HG03039 (cell line): ENCODE results near the gene PCBP3.

Experiments used
- ATAC-seq: cut with Tn5 transposase; IDR thresholded peaks from one replicate; pipeline ENCODE4 v1.9.1; 2021; ENCODE audit warnings: mild to moderate bottlenecking, moderate library complexity; ENCODE audit not compliant: unreplicated experiment

Gene PCBP3

GRCh38 chr21:45747802-45748445 lies 104.4 kb downstream of the PCBP3 start:
- no peak for ATAC-seq

DNA sequence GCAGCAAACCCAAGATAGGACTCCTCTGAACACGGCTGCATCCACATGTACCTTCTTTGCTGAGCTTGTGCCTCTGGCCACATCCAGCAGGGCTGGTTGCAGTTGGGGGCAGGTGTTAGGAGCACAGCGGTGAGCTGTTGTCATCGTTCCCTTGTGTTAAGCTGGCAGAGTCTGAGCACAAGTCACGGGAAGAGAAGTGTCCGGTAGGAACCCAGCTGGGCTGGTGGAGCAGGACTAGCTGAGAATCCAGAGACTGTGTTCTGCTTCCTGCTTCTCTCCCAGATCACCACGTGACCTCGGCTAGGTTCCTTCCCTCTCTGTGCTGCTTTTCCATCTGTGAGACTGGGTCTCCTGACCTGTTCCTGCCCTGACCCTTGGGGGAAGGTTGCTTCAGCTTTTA lies 105.1 kb downstream of the PCBP3 start:
- no peak for ATAC-seq

DNA sequence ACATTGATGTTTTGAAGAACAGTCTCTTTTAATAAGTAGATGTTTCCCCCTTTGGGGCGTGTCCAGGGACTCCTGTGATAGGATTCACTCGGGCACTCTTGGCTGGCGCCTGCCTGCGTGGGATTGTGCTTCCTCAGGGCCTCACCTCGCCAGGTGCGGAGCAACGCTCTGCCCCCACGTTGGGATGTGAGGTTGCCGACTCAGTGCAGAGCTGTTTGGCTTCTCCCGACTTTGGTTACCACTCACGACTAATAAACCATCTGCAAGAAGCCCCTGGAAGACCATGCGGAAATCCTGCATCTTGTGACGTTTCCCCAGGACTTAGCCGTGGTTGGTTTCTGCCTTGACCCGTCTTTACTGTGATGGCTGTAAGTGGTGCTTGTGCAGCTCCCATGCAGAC lies 106.4 kb downstream of the PCBP3 start:
- no peak for ATAC-seq

DNA sequence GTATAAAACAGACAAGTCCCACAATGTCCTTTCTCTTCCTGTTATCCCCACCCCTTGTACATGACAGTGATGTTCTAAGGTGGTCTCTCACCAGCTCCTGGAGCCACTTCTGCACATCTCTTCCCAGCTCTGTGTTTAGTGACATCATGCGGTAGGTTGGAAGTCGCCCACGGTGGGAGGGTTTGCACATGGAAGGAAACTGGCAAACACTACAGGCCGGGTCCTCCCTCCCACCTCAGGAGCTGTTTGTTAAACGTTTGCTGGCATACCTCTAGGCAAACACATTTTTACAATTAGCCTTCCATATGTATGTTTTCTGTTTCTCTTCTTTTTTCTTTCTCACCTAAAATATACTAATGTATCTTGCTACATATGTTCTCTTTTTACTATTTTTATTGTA lies 107.4 kb downstream of the PCBP3 start:
- ATAC-seq = no peak

- ATAC-seq = no peak
Measured at GRCh38 chr21:45753445-45753844, 109.9 kb downstream of the PCBP3 start.

GRCh38 chr21:45756029-45756428 lies 112.5 kb downstream of the PCBP3 start:
- no peak for ATAC-seq

GRCh38 chr21:45756669-45757068 lies 113.1 kb downstream of the PCBP3 start:
- ATAC-seq = no peak

- no peak for ATAC-seq
Measured at GRCh38 chr21:45761704-45762103, 118.2 kb downstream of the PCBP3 start.

DNA sequence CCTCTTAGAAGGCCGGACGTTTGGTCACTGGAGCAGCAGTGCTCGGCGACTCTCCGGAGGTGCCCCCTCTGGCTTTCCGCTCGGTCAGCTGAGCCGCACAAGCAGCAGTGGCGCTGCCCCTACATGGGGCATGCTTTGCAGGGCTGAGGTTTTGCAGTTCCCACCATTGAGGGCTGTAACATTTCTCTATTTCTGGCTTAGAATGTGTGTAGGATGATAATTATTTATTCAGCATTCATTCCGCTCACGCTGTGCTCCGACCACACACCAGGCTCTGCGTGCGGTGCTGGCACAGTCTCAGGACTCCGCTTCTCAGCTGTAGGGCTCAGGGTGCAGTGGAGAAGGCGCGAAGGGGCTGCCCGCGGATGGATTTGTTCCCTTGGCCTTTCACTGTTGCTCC lies 119.5 kb downstream of the PCBP3 start:
- ATAC-seq = no peak

DNA sequence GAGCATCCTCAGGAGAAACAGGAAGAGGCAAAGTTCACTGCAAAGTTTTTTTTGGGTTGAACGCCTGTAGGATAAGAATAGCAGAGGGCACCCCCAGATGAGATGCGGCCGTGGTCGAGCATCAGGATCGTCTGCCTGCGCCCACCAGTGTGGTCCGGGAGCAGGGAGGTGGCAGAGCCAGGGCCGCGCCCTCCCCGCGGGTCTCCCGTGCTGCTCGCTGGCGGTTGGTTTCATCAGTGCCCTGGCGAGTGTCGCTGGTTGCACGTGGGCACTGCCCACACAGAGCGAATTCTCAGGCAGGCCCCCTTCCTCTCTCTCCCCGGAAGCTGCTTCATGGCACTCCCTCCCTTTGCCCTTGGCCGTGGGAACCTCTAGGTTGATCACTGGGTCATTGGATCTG lies 120.0 kb downstream of the PCBP3 start:
- ATAC-seq = no peak

DNA sequence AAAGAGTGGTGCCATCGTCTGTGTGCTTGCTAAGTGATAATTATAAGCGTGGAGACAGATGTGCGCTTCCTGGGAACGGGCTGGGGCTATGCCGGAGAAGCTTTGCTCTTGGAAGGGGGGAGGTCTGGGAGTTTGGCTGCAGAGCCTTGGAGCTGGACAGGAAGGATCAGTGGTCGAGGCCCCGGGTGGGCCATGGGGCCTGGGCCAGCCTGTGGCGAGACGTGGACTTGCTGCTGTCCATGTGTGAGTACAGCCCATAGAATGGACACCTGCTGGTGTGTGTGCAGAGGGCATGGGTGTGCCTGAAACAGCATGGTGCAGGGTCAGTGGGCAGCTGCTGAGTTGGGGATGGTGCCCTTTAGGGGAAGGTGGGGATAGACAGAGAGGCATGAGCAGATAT lies 121.3 kb downstream of the PCBP3 start:
- no peak for ATAC-seq

- no peak for ATAC-seq
Measured at GRCh38 chr21:45765375-45765774, 121.8 kb downstream of the PCBP3 start.

DNA sequence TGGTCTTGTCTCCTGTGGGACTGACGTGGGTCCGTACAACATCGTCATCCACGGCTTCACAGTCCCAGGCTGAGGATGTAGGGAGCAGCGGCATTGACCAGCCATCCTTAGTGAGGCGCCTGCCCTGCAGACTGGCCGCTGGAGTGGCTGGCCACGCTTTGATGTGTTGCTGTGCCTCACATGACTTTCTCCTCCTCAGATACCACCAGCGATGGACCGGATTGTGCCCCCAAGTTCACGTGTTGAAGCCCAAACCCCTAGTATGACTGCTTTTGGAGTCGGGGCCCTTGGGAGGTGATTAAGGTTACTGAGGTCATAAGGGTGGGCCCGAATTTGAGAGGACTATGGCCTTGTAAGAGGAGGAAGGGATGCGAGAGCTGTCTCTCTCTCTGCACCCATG lies 122.5 kb downstream of the PCBP3 start:
- no peak for ATAC-seq

- no peak for ATAC-seq
Measured at GRCh38 chr21:45766501-45766900, 123.0 kb downstream of the PCBP3 start.

- no peak for ATAC-seq
Measured at GRCh38 chr21:45767071-45768006, 123.8 kb downstream of the PCBP3 start.

- ATAC-seq = no peak
Measured at GRCh38 chr21:45768011-45768739, 124.7 kb downstream of the PCBP3 start.

- no peak for ATAC-seq
Measured at GRCh38 chr21:45768740-45769048, 125.2 kb downstream of the PCBP3 start.

DNA sequence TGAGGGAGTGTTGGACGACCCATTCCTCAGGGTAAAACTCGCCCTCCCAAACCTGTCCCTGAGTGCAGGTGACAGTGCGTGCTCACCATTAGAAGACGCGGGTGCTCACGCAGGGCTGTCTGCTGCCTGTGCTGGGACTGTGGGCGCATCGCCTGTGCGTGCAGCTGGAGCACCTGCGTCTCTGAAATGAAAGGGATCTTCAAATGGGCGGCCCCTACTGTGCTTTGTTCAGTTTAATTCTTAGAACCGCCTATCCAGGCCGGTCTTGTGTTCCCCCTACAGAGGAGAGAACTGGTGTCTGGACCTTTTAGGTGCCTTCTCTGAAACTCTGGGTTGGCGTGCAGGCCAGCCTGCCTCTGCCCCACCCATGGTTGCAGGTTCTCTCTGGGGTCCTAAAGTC lies 125.8 kb downstream of the PCBP3 start:
- ATAC-seq = no peak

GRCh38 chr21:45769896-45770295 lies 126.4 kb downstream of the PCBP3 start:
- ATAC-seq = no peak

GRCh38 chr21:45772180-45772579 lies 128.7 kb downstream of the PCBP3 start:
- no peak for ATAC-seq

DNA sequence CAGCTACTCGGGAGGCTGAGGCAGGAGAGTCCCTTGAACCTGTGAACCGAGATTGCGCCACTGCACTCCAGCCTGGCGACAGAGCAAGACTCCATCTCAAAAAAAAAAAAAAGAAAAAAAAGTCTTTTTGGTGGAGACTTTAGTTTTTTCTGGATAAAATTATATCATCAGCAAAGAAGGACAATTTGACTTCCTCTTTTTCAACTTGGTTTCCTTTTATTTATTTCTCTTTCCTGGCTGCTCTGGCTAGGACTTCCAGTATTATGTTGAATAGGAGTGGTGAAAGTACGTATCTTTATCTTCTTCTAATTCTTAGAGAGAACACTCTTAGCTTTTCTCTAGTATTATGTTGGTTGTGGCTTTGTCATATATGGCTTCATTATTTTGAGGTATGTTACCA lies 130.8 kb downstream of the PCBP3 start:
- ATAC-seq = no peak

- no peak for ATAC-seq
Measured at GRCh38 chr21:45776971-45777370, 133.4 kb downstream of the PCBP3 start.
